HEK293T (cell line): ENCODE results near the gene EPM2AIP1.

Source experiments
- CTCF ChIA-PET: fragments of 350-600 bp; formaldehyde crosslinking; extraction: SDS; loops from one replicate; lab custom pipeline; 2021; ENCODE audit warnings: antibody characterized with exemption, inconsistent platforms; lab: Yijun Ruan, JAX
- POLR2A ChIA-PET: fragments of 350-600 bp; formaldehyde crosslinking; extraction: SDS; loops from one replicate; lab custom pipeline; 2020; ENCODE audit warnings: antibody characterized with exemption, inconsistent platforms; lab: Yijun Ruan, JAX
- DNase-seq: peaks from one replicate; pipeline ENCODE4 v3.0.0; 2012; ENCODE audit warnings: mixed read lengths; ENCODE audit errors: extremely low spot score
- ARNT ChIP-seq: fragments of 450-650 bp; IDR thresholded peaks from 2 replicates; pipeline ENCODE4 v1.6.1; 2017; ENCODE audit warnings: mild to moderate bottlenecking
- BHLHE40 ChIP-seq: fragments of 450-650 bp; IDR thresholded peaks from 2 replicates; pipeline ENCODE4 v1.6.1; 2016; ENCODE audit warnings: mild to moderate bottlenecking, moderate library complexity, borderline replicate concordance
- CTBP1 ChIP-seq: fragments of 450-650 bp; IDR thresholded peaks from 2 replicates; pipeline ENCODE4 v1.6.1; 2016; ENCODE audit warnings: borderline replicate concordance
- ELF4 ChIP-seq: fragments of 450-650 bp; IDR thresholded peaks from 2 replicates; pipeline ENCODE4 v1.6.1; 2017; ENCODE audit warnings: antibody characterized with exemption
- FOXA1 ChIP-seq: fragments of 450-650 bp; IDR thresholded peaks from 2 replicates; pipeline ENCODE4 v1.6.1; 2016; ENCODE audit warnings: mild to moderate bottlenecking
- FOXK2 ChIP-seq: fragments of 450-650 bp; IDR thresholded peaks from 2 replicates; pipeline ENCODE4 v1.6.1; 2016; ENCODE audit warnings: mild to moderate bottlenecking
- FOXM1 ChIP-seq: fragments of 450-650 bp; IDR thresholded peaks from 2 replicates; pipeline ENCODE4 v1.6.1; 2017; ENCODE audit warnings: mild to moderate bottlenecking, borderline replicate concordance
- HDGF ChIP-seq: fragments of 450-650 bp; IDR thresholded peaks from 2 replicates; pipeline ENCODE4 v1.6.1; 2017; ENCODE audit warnings: antibody characterized with exemption, borderline replicate concordance
- L3MBTL2 ChIP-seq: fragments of 450-650 bp; conservative IDR thresholded peaks from 2 replicates; pipeline ENCODE4 v1.6.1; 2016; ENCODE audit warnings: mild to moderate bottlenecking
- LEF1 ChIP-seq: fragments of 450-650 bp; IDR thresholded peaks from 2 replicates; pipeline ENCODE4 v1.6.1; 2017; ENCODE audit warnings: mild to moderate bottlenecking, borderline replicate concordance
- NFRKB ChIP-seq: fragments of 450-650 bp; IDR thresholded peaks from 2 replicates; pipeline ENCODE4 v1.6.1; 2016; ENCODE audit warnings: mild to moderate bottlenecking, moderate library complexity
- PKNOX1 ChIP-seq: fragments of 450-650 bp; IDR thresholded peaks from 2 replicates; pipeline ENCODE4 v1.6.1; 2016
- SP1 ChIP-seq: fragments of 450-650 bp; IDR thresholded peaks from 2 replicates; pipeline ENCODE4 v1.6.1; 2017
- SUZ12 ChIP-seq: fragments of 450-650 bp; IDR thresholded peaks from 2 replicates; pipeline ENCODE4 v1.6.1; 2016; ENCODE audit warnings: mild to moderate bottlenecking
- TARDBP ChIP-seq: fragments of 450-650 bp; IDR thresholded peaks from 2 replicates; pipeline ENCODE4 v1.6.1; 2016
- ZNF384 ChIP-seq: fragments of 450-650 bp; IDR thresholded peaks from 2 replicates; pipeline ENCODE4 v1.6.1; 2016

Gene EPM2AIP1

GRCh38 chr3:37026851-37027250 is 33.9 kb upstream of the EPM2AIP1 start:
- ChIA-PET POLR2A (no interaction called here), CTCF (no interaction called here)
- DNase-seq = no peak
- TF ChIP-seq PKNOX1 = no peak
- TF ChIP-seq FOXM1 = no peak

GRCh38 chr3:37025561-37026335 is 32.8 kb upstream of the EPM2AIP1 start:
- ChIA-PET POLR2A (no interaction called here), CTCF (no interaction called here)
- no peak for DNase-seq
- TF ChIP-seq CTBP1 (no peak), NFRKB (no peak), ZNF384 (no peak), L3MBTL2 (no peak), SP1 (no peak), PKNOX1 (no peak), BHLHE40 (no peak), TARDBP (no peak)

GRCh38 chr3:37024820-37025405 is 32.0 kb upstream of the EPM2AIP1 start:
- DNase-seq = no peak
- CTCF ChIA-PET = interaction anchor here (0.5 kb wide), 1 partner anchor 19 kb away, joined by 3 read pairs; no protein-coding TSS in a partner anchor
- POLR2A ChIA-PET = no interaction called here
- no peak for TF ChIP-seq NFRKB
- no peak for TF ChIP-seq CTBP1
- TF ChIP-seq ZNF384 = no peak
- no peak for TF ChIP-seq LEF1
- TF ChIP-seq PKNOX1 = no peak
- no peak for TF ChIP-seq ELF4
- TF ChIP-seq BHLHE40 = no peak
- TF ChIP-seq FOXK2 = no peak
- TF ChIP-seq ARNT = no peak
- TF ChIP-seq TARDBP = no peak
- no peak for TF ChIP-seq FOXA1
- no peak for TF ChIP-seq SP1
- TF ChIP-seq FOXM1 = no peak

- CTCF ChIA-PET = no interaction called here
- POLR2A ChIA-PET = no interaction called here
- DNase-seq = no peak
- no peak for TF ChIP-seq PKNOX1
- TF ChIP-seq SUZ12 = no peak
- no peak for TF ChIP-seq BHLHE40
- no peak for TF ChIP-seq CTBP1
- TF ChIP-seq ARNT = no peak
- no peak for TF ChIP-seq FOXA1
- no peak for TF ChIP-seq LEF1
- TF ChIP-seq HDGF = no peak
- TF ChIP-seq SP1 = no peak
Observed at GRCh38 chr3:37024092-37024491, 31.2 kb upstream of the EPM2AIP1 start.

- DNase-seq = no peak
- no peak for TF ChIP-seq ARNT
- no peak for TF ChIP-seq FOXM1
- no peak for TF ChIP-seq NFRKB
- TF ChIP-seq CTBP1 = no peak
- TF ChIP-seq ZNF384 = no peak
- TF ChIP-seq FOXK2 = no peak
- TF ChIP-seq SUZ12 = no peak
- no peak for TF ChIP-seq PKNOX1
- TF ChIP-seq HDGF = no peak
- TF ChIP-seq FOXA1 = no peak
- no peak for TF ChIP-seq LEF1
- POLR2A ChIA-PET = no interaction called here
- CTCF ChIA-PET = no interaction called here
Observed at GRCh38 chr3:37017683-37018082, 24.8 kb upstream of the EPM2AIP1 start.
